ENCODE measurements around the gene MCFD2.
"Not testable (repeated sequence)": the region's sequence is repeated elsewhere in the genome, so short reads cannot be mapped to it uniquely, and the experiment has no call there.

Gene MCFD2

GRCh38 chr2:46936566-46936965, 21.0 kb upstream of the MCFD2 start:
- DNase-seq = no peak

DNA sequence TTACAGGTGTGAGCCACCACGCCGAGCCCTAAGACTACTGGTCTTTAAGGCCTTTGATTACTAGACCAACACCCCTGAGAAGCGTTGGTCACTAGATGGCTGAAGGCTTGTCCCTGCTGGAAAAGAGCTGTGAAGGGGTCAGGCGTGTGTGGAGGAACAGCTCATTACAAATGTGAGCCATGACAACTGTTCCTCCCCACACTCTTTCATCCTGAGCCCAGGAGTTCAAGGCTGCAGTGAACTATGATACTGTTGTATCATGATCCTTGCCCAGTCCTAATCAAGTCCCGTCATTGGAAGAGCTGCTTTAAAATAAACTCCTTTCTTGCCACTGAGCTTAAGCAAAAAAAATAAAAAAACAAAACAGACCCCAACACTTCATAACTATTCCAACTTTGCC, 19.5 kb upstream of the MCFD2 start:
- DNase-seq = no peak

DNA sequence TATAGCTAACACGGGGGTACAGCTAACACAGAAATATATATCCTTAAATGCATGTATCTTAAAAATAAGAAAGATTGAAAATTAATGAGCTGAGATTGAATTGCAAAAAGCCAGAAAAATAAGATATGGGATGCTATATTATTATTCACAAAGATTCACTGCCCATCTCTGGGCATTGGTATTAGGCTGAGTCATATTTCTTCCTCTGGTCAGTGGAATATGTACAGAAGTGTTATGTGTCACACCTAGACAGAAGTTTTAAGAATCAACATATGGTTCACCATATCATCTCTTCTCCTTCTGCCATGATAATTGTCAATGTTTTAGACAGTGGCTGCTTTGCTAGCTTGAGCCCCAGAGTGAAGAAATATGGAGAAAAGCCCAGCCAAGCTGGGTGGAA, 14.0 kb upstream of the MCFD2 start:
- no peak for DNase-seq

- no peak for DNase-seq
Observed at GRCh38 chr2:46926863-46927262, 11.3 kb upstream of the MCFD2 start.

DNA sequence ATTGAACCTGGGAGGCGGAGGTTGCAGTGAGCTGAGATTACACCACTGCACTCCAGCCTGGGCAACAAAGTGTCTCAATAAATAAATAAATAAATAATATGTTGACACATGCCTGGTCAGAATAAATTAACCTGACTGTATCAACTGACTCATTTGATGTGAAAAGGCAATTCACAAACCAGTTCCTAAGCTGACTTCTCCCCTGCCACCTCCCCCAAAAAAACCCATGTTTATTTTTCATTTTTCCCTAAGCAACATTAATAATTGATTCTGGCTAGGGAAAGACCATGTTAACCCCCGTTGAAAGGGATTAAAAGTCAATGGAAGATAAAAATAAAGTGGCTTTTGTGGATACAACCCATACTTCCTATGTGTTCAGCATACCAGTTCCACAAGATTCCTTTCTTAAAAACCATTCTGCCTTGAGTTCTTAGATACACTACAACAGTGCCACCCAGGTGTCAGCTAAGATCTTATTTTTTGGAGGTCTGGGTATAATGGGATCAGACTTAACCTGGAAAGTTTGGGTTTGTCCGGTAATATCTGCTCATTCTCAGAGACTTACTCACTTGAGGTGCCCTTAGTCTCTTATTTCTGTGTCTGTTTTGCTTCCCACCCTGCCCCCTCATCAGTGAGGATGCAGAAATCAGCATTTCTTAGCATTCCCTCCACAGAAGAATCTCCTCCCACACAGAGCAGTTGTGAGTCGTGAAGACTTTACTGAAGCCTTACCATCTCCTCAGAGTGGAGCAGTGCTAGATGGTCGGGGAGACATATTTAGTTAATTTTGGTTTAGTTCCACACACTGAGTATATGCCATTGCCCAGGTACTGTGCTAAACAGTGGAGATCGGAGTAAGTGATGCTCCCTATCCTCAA, 10.1 kb upstream of the MCFD2 start:
- DNase-seq = no peak

GRCh38 chr2:46924608-46925007, 9.0 kb upstream of the MCFD2 start:
- DNase-seq = no peak

- no peak for DNase-seq
Observed at GRCh38 chr2:46924038-46924437, 8.4 kb upstream of the MCFD2 start.

GRCh38 chr2:46923041-46923528, 7.5 kb upstream of the MCFD2 start:
- no peak for DNase-seq

DNA sequence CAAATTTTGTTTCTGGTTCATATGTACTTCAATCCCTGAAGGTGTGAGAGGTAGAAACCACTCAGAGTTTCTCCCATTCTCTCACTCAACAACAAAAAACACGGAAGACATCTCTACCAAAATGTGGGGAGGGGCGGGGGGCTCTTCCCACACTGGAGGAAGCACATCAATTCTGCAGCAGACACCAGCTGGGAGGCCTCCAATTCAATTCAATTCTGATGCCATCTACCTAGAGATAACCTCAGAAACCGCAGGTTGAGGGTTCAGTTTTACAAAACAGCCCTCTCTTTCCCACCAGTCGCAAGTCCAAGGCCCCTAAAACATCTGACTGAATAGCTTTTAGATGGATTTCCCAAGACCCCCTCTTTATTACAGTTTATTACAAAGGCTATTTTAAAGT, 7.0 kb upstream of the MCFD2 start:
- DNase-seq = no peak

GRCh38 chr2:46921676-46922448, 6.3 kb upstream of the MCFD2 start:
- no peak for DNase-seq

DNA sequence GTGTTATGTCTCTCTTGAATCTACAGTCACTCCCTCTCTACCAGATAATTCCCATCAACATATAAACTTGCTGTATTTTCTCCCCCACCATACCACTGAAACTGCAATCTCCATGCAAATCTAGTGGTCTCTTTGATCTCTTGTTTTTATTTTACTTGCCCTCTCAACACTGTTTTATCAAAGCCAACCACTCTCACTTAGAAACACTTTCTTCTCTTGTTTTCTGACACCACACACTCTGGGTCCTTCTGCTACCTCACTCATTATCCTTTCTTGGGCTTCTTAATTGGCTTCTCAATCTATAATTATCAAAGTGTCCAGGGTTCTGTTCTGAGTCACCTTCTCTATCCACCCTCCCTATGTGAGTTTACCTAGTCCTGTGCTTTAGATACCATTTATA, 2.0 kb upstream of the MCFD2 start:
- no peak for DNase-seq

DNA sequence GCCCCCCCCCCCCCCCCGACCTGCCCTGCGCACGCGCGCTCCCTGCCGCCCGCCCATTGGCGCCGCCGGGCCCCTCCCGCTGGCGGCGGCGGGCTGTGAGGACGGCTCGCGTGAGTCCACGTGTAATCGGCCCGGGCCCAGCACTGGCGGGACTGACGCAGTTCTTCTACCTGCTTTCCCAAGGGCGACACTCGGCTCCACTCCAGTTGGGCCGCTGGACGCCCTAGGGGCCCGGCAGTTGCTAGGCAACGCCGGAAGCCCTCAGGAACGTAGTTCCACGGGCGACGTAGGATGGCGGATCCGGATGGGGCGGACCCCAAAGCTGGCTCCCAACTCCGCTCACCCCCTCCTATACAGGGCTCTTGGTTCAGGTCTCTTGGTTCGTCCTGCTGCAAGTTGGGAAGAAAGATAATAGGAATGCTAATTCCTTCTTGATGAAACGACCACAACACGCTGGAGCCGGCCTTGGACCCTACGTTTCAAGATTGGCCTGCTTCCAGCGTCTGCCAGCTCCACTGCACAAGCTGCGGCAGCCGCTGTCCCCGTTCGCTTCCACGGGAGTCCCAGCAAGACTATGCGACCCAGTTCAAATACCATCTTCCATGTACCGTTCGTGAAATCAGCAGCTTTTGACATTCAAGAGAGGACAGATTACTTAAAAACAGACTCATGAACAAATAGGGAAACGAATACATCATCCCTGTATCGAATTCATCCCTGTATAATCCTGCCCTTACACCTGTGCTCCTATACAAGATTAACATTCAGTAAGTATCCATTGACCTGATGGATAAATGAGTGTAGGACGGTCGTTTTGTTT, 415 bp upstream of the MCFD2 start:
- peak; percentile 82 to 83 for DNase-seq

- DNase-seq = no peak
Observed at GRCh38 chr2:46914578-46915230, 902 bp downstream of the MCFD2 start.

DNA sequence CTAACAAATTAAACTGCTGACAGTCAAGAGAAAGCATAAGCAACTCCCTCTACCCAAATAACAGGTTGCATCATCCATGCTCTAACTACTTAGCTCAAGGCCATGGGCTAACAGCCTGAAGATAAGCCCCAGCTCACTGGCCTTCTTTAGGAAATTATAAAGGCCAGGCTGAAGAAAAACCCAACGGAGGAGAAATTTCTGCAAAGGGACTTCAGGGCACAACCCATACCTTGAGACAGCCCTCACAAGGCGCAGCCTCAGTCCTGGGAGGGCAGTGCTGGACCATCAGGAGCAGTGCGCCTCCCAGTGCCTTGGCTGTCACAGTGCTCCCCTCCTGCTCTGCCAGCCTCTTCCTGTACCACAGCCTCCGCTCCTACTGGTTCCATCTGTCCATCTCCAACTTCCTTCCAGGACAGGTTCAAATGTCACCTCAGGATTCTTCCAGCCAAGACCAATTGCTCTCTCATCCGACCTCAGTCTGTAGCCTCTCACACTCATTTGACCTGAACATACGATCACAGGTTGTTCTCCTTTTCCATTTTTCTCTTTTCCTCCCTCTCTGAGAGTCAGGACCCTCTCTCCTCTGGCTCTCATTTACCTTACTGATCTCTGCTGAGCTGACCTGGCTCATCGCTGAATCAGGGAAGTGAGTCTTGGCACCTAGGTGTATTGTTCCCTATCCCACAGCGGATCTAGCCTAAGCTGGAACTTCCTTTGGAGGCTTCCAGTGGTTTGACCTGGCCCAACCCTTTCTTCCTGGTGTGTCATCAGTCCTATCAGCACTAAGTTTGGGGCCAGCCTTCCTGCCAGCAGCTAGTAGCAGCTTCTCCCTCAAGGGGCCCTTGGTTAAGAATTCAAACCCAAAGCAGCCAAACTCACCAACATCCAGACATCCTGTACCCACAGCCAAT, 1.9 kb downstream of the MCFD2 start:
- DNase-seq = no peak

DNA sequence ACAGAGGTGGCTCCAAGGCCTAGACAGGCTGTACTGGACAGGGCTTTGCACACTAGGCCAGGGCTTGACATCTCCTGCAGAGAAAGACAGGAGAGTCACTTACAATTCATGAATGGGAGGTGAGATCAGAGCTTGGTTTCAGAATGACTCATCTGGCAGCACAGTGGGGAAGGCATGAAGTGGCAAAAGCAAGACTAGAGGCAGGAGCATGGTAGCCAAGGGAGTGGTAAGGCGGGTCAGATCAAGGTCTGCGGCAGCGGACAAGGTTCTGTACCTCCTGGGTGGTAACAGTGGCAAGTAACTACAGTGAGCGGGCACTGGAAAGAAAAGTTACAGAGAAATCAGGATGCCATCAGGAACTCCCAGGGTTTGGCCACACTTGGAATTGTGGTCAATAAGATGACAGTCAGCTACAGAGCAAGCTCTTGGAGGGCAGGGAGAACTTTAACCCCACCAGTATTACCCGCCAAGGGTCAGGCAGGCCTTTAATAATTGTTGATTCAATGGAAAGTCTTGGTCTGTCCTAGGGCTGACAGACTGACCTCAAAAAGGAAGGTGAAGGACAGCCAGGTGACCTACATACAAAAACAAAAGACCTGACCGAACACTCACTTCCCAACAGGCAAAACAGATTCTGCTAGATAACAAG, 5.7 kb downstream of the MCFD2 start:
- no peak for DNase-seq

DNA sequence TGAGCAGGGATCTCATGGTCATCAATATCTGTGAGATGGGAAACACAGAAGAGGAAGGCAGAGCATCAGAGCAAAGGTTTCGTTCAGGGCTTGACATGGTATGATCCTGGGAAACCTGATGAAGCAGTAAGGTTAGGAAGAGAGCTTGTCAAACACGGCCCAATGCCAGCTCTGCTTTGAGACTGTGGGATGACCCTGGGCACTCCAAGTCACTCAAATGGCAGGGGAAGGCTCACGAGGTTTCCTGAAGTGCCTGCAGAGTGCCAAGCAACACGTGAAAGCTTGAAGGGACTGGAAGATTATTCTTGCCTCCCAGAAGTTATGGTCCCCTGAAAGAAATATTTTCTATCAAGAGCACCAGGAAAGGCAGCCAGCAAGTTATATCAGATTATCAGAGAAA, 6.5 kb downstream of the MCFD2 start:
- no peak for DNase-seq

DNA sequence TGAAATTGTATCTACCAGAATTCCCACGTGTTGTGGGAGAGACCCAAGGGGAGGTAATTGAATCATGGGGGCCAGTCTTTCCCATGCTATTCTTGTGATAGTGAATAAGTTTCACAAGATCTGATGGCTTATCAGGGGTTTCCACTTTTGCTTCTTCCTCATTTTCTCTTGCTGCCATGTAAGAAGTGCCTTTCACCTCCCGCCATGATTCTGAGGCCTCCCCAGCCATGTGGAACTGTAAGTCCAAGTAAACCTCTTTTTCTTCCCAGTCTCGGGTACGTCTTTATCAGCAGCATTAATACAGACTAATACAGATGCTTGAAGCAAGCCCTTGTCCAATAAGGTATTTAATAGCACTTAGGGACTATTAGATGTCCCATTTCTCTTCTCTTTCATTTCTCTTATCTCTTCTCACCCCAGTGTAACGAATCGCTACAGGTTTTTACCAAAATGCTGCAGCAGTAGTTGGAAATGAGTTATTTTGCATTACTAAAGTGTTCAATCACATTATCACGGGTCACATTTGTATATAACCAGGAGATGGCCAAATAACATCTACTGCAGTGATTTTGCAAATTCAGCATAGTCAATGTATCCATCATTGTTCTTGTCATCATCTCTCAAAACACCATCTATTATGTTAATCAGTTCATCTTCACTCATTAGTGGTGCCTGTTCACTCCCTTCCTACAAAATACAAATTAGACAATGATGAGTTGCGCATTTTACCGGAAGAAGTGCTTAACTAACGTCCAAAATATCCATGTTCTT, 10.5 kb downstream of the MCFD2 start:
- not testable (repeated sequence) for DNase-seq

- DNase-seq = not testable (repeated sequence)
Observed at GRCh38 chr2:46902980-46903379, 12.6 kb downstream of the MCFD2 start.

DNA sequence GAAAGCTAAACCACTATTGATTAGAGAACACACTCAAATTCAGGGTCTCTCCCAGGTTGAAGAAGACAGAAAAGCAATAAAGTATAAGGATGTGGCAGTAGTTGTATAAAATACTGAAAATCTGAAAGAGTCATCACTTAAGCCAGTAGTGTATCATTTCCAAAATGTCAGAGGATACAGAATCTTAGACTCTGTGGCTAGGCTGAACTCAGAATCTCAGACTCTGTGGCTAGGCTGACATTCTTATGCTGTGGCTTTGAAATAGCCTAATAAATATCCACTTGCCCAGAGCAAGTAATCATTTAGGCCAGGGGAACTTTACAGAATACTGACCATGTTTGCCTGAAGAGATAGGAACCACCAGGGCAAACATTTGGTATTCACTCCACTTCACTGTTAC, 13.1 kb downstream of the MCFD2 start:
- DNase-seq = no peak

GRCh38 chr2:46901611-46902010, 14.0 kb downstream of the MCFD2 start:
- DNase-seq = no peak

All from hippocampal formation (tissue), 2 donors.